Kidney (tissue), 14 donors: ENCODE measurements around the gene ZCCHC7. TPM values are rescaled to one million over a fixed set of nuclear protein-coding genes. Genes with fewer than 3 reads are reported as not detected.

Experiments
- DNase-seq, 5 donors: peaks; one replicate each; pipeline ENCODE4 v3.0.0-alpha.2; 2013 to 2020
- FAIRE-seq: peaks from 2 replicates; lab custom pipeline; 2012; peaks lifted over from hg19 to GRCh38; lab: Jason Lieb, UNC
- H3K27ac ChIP-seq, 2 donors: one replicate each; pipeline ENCODE4 v1.7.0; 2013; ENCODE audit warnings: low read depth in 2 of 2, low read length in 2 of 2, inconsistent platforms in 1 of 2
- H3K27me3 ChIP-seq: one replicate; pipeline ENCODE4 v1.7.1; 2013; ENCODE audit warnings: low read length, inconsistent platforms; ENCODE audit not compliant: control insufficient read depth, insufficient read depth
- H3K36me3 ChIP-seq, 3 donors: one replicate each; pipeline versions ENCODE4 v1.7.0 to v1.7.1; 2013; ENCODE audit warnings: low read length in 3 of 3, control low read depth in 1 of 3, inconsistent platforms in 1 of 3; ENCODE audit not compliant: insufficient read depth in 3 of 3, control insufficient read depth in 2 of 3
- H3K4me1 ChIP-seq, 3 donors: one replicate each; pipeline versions ENCODE4 v1.7.0 to v1.7.1; 2013; ENCODE audit warnings: low read length in 3 of 3, inconsistent platforms in 1 of 3, low read depth in 1 of 3; ENCODE audit not compliant: control insufficient read depth in 2 of 3, insufficient read depth in 2 of 3
- H3K4me3 ChIP-seq, 3 donors: one replicate each; pipeline versions ENCODE4 v1.7.0 to v1.8.1; 2013; ENCODE audit warnings: low read length in 3 of 3, control low read depth in 1 of 3, inconsistent platforms in 1 of 3
- H3K9ac ChIP-seq, 3 donors: one replicate each; pipeline versions ENCODE4 v1.7.0 to v1.7.1; 2013; ENCODE audit warnings: low read length in 3 of 3, control low read depth in 1 of 3, inconsistent platforms in 1 of 3
- H3K9me3 ChIP-seq, 3 donors: one replicate each; pipeline versions ENCODE4 v1.7.0 to v1.7.1; 2013; ENCODE audit warnings: low read length in 3 of 3, control low read depth in 1 of 3, inconsistent platforms in 1 of 3; ENCODE audit not compliant: control insufficient read depth in 2 of 3, insufficient read depth in 1 of 3
- CTCF ChIP-seq: IDR thresholded peaks from 3 replicates; pipeline ENCODE4 v1.5.1; 2012; ENCODE audit warnings: mild to moderate bottlenecking, moderate library complexity, borderline replicate concordance; ENCODE audit not compliant: insufficient read depth; ENCODE audit errors: extremely low read depth
- intact Hi-C: fragments of 100-400 bp; cut with DNase I; formaldehyde crosslinking; loops from one replicate; pipeline ENCODE4 v1.11.1; 2022
- polyA plus RNA-seq: library from polyadenylated mRNA; stranded (reverse); fragments of 350-450 nt; fragmentation: Illumina TruSeq; extraction: RNeasy Lipid Tissue Mini Kit (QIAGEN cat#74804); gene quantifications from one replicate; pipeline ENCODE4 v1.2.3, GENCODE V29; 2014; ENCODE audit warnings: low read depth, low replicate concordance; ENCODE audit not compliant: insufficient read depth
- total RNA-seq: library from RNA; stranded (reverse); fragmentation: NEBNext Ultra II Directional; extraction: Animal tissue kit (Norgen Biotek cat#: 25700); gene quantifications from one replicate; pipeline ENCODE4 v1.2.1, GENCODE V29; 2021
- donor health status: control.
- donor health status: control.
- donor health status: control.
- donor health status: control.
- donor health status: control.
- donor health status: DM: yes; HTN: yes; CAD: no.
- donor health status: Normal renal cell carcinoma (clear cell type).

ZCCHC7 gene
- total and polyA plus RNA-seq, 2 donors from 2014 or later: 7.2 to 22.3 TPM

- DNase-seq: no peak
- Histone ChIP-seq H3K4me1 (no peaks in the 10 kb centered on the region), H3K36me3 (no peaks in the 10 kb centered on the region), H3K9me3 (no peaks in the 10 kb centered on the region), H3K4me3 (no peak overlapping the region), H3K27me3 (no peaks in the 10 kb centered on the region), H3K27ac (no peak overlapping the region), H3K9ac (no peak overlapping the region)
- no peak for TF ChIP-seq CTCF
- intact Hi-C loops: no loop called here
- peak; percentile 29 for FAIRE-seq
Measured at GRCh38 chr9:37328556-37329227, 208.3 kb downstream of the ZCCHC7 start.

GRCh38 chr9:37329576-37329975 lies 209.2 kb downstream of the ZCCHC7 start:
- Histone ChIP-seq H3K4me1 (no peaks in the 10 kb centered on the region), H3K36me3 (no peaks in the 10 kb centered on the region), H3K9ac (no peak overlapping the region), H3K9me3 (no peaks in the 10 kb centered on the region), H3K4me3 (no peak overlapping the region), H3K27ac (no peak overlapping the region), H3K27me3 (no peaks in the 10 kb centered on the region)
- FAIRE-seq (no peak), DNase-seq (peak in 1 of 5 donors; percentile 15)
- intact Hi-C loops: no loop called here
- TF ChIP-seq CTCF: peak; percentile 22

- Histone ChIP-seq H3K9ac (no peak overlapping the region), H3K36me3 (no peaks in the 10 kb centered on the region), H3K27me3 (no peaks in the 10 kb centered on the region), H3K4me1 (no peaks in the 10 kb centered on the region), H3K4me3 (no peak overlapping the region), H3K9me3 (no peaks in the 10 kb centered on the region), H3K27ac (no peak overlapping the region)
- no peak for DNase-seq
- intact Hi-C loops: no loop called here
- no peak for FAIRE-seq
- TF ChIP-seq CTCF: no peak
Measured at GRCh38 chr9:37331871-37332270, 211.5 kb downstream of the ZCCHC7 start.

DNA sequence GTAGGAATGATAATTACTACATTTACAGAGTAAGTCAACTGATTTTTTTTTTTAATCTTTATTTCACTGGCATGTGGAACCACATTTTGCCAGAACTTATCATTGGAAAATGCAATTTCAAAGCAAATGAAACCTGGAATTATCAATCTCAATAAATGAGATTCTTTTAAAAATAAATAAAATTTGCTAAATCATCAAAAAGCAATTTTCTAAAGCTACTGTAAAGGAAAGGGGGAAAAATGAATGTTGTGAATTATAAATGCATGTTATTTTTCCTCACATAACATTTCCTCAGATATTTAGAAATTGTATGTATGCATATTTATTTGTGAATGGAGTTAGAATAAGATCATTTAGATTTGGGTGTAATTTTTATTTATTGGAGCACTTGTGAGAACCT lies 212.2 kb downstream of the ZCCHC7 start:
- Histone ChIP-seq H3K4me3 (no peak overlapping the region), H3K27ac (no peak overlapping the region), H3K27me3 (no peaks in the 10 kb centered on the region), H3K9me3 (no peaks in the 10 kb centered on the region), H3K9ac (no peak overlapping the region), H3K4me1 (no peaks in the 10 kb centered on the region), H3K36me3 (no peaks in the 10 kb centered on the region)
- intact Hi-C loops: no loop called here
- no peak for FAIRE-seq
- no peak for DNase-seq
- TF ChIP-seq CTCF: no peak
